ENCODE measurements around the gene ANAPC2. TPM values are rescaled to one million over a fixed set of nuclear protein-coding genes. Genes with fewer than 3 reads are reported as not detected.

Gene ANAPC2
- total RNA-seq, 1 donor, result 32.9 TPM

DNA sequence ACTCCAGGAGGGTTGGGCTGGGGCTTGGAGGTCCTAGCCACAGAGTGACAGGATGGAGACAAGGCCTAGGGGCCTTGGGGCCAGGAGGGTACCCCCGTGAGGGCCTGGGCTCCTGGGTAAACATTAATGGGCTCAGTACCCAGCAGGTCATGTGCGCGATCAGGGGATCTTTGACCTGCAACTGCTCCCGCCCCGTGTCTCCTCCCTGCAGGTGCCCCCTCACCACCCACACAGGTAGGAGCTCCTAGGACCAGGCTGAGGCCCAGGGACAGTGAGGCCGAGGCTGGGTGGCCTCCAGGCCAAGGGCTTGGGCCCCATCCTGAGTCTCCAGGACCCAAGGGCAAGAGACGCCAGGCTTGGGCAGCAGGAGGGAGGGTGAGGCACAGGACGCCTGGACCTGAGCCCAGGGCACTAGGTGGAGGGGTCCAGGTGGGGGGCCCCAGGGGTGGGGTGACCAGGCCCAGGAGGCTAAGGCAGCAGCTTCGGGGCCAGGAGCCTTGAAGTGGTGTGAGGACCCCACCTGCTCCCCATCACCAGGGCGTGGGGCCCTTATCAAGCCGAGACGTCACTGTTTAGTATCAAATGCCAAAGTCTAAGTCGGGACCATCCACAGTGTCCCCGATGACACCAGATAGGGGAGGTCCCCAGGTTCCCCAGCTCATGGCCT lies 42.5 kb upstream of the ANAPC2 start, which contains the start of gene SLC34A3:
Gene SLC34A3, plus strand, starts transcription at position 197 of the 667 bp plus-strand sequence. CDS start 802 bp downstream, outside the sequence.
- H3K9me3 ChIP-seq (ENCODE audit: low read depth, low read length), result no peaks in the 10 kb centered on the region
- no peak for DNase-seq (ENCODE audit: insufficient read length, low spot score, missing footprints)
- H3K4me3 ChIP-seq (ENCODE audit: insufficient read depth, low read length), result no peak within 1 kb of the TSS
- H3K27ac ChIP-seq (ENCODE audit: low read depth, low read length), result no peak within 1 kb of the TSS
- peaks cover under 1% of the 10 kb centered on the region for H4K20me1 ChIP-seq (ENCODE audit: insufficient read depth, low read length)
- no peaks in the 10 kb centered on the region for H3K36me3 ChIP-seq (ENCODE audit: insufficient read depth, low read length)
- H3K27me3 ChIP-seq (ENCODE audit: insufficient read depth, low read length), result no peaks in the 10 kb centered on the region
- H3K4me2 ChIP-seq (ENCODE audit: insufficient read depth, low read length), result no peak within 1 kb of the TSS
- TF ChIP-seq, protein P1, sequence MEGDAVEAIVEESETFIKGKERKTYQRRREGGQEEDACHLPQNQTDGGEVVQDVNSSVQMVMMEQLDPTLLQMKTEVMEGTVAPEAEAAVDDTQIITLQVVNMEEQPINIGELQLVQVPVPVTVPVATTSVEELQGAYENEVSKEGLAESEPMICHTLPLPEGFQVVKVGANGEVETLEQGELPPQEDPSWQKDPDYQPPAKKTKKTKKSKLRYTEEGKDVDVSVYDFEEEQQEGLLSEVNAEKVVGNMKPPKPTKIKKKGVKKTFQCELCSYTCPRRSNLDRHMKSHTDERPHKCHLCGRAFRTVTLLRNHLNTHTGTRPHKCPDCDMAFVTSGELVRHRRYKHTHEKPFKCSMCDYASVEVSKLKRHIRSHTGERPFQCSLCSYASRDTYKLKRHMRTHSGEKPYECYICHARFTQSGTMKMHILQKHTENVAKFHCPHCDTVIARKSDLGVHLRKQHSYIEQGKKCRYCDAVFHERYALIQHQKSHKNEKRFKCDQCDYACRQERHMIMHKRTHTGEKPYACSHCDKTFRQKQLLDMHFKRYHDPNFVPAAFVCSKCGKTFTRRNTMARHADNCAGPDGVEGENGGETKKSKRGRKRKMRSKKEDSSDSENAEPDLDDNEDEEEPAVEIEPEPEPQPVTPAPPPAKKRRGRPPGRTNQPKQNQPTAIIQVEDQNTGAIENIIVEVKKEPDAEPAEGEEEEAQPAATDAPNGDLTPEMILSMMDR (IDR thresholded peaks at IDR 0.05; ENCODE audit: extremely low read depth, low read depth, low read length), result no peak
- no peaks in the 10 kb centered on the region for H3K79me2 ChIP-seq (ENCODE audit: insufficient read depth, low read length)
- no peak within 1 kb of the TSS for H2AFZ ChIP-seq (ENCODE audit: low read length)
- H3K4me1 ChIP-seq (ENCODE audit: insufficient read depth, low read length), result no peaks in the 10 kb centered on the region

DNA sequence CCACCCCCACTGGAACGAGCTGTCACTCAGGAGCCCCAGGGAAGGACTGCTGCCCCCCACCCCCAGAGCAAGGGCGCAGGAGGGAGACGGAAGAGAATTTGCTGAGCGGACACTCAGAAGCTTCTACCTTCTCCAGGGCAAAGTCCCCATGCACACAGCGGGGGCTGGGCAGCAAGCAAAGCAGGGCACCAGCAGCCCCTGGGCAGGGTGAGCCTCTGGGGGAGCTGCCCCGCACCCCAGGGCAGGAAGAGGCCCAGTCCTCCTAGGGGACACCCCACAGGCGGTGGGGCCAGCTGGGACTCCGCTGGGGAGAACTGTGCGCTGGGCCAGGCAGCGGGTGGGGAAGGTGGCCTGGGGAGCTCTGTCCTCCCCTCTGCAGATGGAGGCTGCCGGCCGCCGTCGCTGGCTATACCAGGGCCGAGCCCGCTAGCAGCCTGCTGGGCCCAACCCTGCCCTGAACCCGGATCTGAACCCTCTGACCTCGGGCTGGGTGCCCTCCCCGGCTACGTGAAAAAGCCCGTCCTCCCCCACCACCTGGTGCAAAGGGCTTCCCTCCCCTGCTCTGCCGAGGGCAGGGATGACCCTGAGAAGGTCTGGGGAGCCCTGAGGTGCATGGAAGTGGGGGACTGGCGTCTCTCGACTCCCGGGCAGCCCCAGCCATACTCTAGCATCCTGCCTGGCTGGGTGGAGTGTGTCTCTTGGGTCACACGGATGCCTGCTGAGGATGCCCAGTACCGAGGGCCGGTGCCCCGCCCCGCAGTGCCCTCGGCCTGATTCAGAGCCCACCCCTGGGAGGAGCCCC lies 41.7 kb upstream of the ANAPC2 start:
- DNase-seq (ENCODE audit: insufficient read length, low spot score, missing footprints), result no peak
- Histone ChIP-seq H3K79me2 (ENCODE audit: insufficient read depth, low read length) (no peaks in the 10 kb centered on the region), H3K4me3 (ENCODE audit: insufficient read depth, low read length) (no peak overlapping the region), H3K36me3 (ENCODE audit: insufficient read depth, low read length) (no peaks in the 10 kb centered on the region), H3K4me1 (ENCODE audit: insufficient read depth, low read length) (no peaks in the 10 kb centered on the region), H4K20me1 (ENCODE audit: insufficient read depth, low read length) (no peaks in the 10 kb centered on the region), H3K9me3 (ENCODE audit: low read depth, low read length) (no peaks in the 10 kb centered on the region), H2AFZ (ENCODE audit: low read length) (no peak overlapping the region), H3K27ac (ENCODE audit: low read depth, low read length) (no peak overlapping the region), H3K4me2 (ENCODE audit: insufficient read depth, low read length) (no peak overlapping the region), H3K27me3 (ENCODE audit: insufficient read depth, low read length) (no peaks in the 10 kb centered on the region)
- TF ChIP-seq, protein P1 (IDR thresholded peaks at IDR 0.05; ENCODE audit: extremely low read depth, low read depth, low read length), result no peak

DNA sequence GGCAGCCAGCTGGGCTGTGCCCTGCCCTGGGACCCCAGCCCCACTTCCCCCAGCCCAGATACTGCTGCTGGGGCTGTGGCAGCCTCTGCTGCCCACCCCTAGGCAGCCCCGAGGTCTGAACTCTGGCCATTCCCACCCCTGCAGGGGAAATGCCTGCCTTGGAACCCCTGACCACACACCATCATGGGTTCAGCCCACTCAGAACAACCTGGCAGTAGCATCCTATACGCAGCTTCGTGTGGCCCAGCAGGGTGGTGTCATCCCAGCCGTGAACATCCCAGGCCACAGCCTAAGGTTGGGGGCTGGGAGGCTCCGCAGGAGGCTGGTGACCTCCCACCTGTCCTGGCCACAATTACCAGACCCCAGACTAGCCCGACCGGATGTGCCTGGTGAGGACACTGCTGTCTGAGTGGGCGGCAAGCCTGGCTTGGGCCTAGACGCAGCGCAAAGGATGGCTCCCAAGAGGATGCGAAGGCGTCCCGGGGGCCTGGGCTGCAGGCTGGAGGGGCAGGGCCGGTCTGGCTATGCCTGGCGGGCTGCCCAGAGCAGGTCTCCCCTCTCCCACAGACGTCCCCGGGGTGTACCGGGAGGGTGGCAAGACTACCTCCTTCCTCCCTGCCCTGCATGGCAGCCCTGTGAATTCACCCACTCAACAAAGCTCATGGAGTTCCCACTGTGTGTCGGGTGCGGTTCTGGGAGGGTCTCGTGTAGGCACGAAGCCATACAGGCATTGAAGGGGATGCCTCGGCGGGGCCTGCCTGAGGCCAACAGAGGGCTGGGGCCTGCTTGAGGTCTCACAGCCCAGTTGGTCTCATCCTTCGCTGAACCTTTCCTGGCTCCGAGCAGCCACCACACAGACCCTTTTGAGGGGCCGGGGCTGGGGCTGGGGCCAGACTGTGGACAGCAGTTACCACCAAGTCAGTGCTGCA lies 40.9 kb upstream of the ANAPC2 start:
- Histone ChIP-seq H3K4me1 (ENCODE audit: insufficient read depth, low read length) (peaks cover under 1% of the 10 kb centered on the region), H3K4me3 (ENCODE audit: insufficient read depth, low read length) (no peak overlapping the region), H3K79me2 (ENCODE audit: insufficient read depth, low read length) (no peaks in the 10 kb centered on the region), H3K36me3 (ENCODE audit: insufficient read depth, low read length) (no peaks in the 10 kb centered on the region), H2AFZ (ENCODE audit: low read length) (no peak overlapping the region), H3K9me3 (ENCODE audit: low read depth, low read length) (no peaks in the 10 kb centered on the region), H4K20me1 (ENCODE audit: insufficient read depth, low read length) (no peaks in the 10 kb centered on the region), H3K27me3 (ENCODE audit: insufficient read depth, low read length) (no peaks in the 10 kb centered on the region), H3K4me2 (ENCODE audit: insufficient read depth, low read length) (no peak overlapping the region), H3K27ac (ENCODE audit: low read depth, low read length) (no peak overlapping the region)
- TF ChIP-seq, protein P1 (IDR thresholded peaks at IDR 0.05; ENCODE audit: extremely low read depth, low read depth, low read length), result no peak
- DNase-seq (ENCODE audit: insufficient read length, low spot score, missing footprints), result no peak

Measured in osteoblast (primary cell).